ENCODE data around the gene VPS35L.
A peak's percentile ranks its signal among the peaks of the same experiment; 100 is the strongest.
"Not testable (repeated sequence)": the region's sequence is repeated elsewhere in the genome, so short reads cannot be mapped to it uniquely, and the experiment has no call there.

The VPS35L gene

DNA sequence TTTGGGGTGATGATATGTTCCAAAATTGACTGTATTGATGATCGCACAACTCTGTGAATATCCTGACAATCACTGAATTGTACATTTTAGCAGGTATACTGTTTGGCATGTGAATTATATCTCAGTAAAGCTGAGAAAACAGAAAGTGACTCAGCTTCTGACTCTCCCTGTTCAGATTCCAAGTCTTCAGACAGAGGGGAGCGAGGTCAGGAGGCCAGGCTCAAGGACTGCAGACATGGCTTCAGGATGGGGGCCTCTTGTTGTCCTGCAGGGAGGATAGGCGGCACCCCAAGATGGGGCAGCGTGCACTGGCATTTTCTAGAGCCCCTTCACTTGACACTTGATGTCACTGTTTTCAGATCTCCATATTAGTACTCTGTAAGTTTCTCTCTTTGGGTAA lies 116.9 kb downstream of the VPS35L start:
- no peak overlapping the region for H3K4me3 ChIP-seq (ENCODE audit: control insufficient read depth, low read depth, low read length)
- peak; percentile 10 for DNase-seq (ENCODE audit: low read depth)
- no peak for TF ChIP-seq CTCF (conservative IDR thresholded peaks at IDR 0.05; ENCODE audit: control insufficient read depth, insufficient read depth, low read depth, low read length)

DNA sequence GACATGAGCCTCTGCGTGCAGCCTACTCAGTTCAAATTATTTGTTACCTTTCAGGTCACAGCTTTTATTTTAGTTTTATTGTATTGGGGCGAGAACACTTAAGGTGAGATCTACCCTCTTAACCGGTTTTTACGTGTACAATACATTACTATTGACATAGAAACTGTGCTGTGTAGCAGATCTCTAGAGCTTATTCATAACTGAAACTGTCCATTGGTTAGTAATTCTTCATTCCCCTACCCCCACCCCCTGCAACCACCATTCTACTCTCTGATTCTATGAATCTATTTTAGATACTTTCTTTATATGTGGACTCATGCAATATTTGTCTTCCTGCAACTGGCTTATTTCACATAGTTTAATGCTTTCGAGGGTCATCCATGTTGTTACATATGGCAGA lies 119.0 kb downstream of the VPS35L start:
- TF ChIP-seq CTCF (conservative IDR thresholded peaks at IDR 0.05; ENCODE audit: control insufficient read depth, insufficient read depth, low read depth, low read length): no peak
- DNase-seq (ENCODE audit: low read depth): no peak
- H3K4me3 ChIP-seq (ENCODE audit: control insufficient read depth, low read depth, low read length): no peak overlapping the region

DNA sequence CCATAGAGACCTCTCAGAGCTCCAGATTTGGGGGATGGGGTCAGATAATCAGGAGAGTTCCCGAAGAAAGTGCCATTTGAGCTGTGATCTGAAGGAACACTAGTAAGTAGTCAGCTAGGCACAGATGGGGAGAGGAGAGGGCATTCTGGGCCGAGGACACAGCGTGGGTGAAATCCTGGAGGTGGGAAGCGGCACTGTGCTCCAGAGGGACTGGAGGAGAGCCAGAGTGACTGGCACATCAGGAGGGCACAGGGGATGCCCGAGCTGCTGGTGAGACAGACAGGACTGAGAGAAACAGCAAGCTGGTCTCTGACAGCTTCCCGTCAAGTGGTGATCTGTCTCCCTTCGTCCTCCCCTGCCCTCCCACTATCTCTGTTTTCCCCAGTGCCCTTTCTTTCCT lies 121.9 kb downstream of the VPS35L start:
- no peak overlapping the region for H3K4me3 ChIP-seq (ENCODE audit: control insufficient read depth, low read depth, low read length)
- no peak for DNase-seq (ENCODE audit: low read depth)
- no peak for TF ChIP-seq CTCF (conservative IDR thresholded peaks at IDR 0.05; ENCODE audit: control insufficient read depth, insufficient read depth, low read depth, low read length)

GRCh38 chr16:19678804-19679203 lies 123.3 kb downstream of the VPS35L start:
- TF ChIP-seq CTCF (conservative IDR thresholded peaks at IDR 0.05; ENCODE audit: control insufficient read depth, insufficient read depth, low read depth, low read length): no peak
- DNase-seq (ENCODE audit: low read depth): no peak
- H3K4me3 ChIP-seq (ENCODE audit: control insufficient read depth, low read depth, low read length): no peak overlapping the region

DNA sequence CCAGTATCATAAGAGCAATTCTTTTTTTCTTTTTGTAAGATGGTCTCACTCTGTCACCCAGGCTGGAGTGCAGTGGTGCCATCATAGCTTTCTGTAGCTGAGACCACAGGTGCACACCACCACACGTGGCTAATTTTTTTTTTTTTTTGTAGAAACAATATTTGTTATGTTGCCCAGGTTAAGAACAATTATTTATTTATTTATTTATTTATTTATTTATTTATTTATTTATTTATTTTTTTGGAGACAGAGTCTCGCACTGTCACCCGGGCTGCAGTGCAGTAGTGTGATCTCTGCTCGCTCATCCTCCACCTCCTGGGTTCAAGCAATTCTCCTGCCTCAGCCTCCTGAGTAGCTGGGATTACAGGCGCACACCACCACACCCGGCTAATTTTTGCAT lies 123.8 kb downstream of the VPS35L start:
- not testable (repeated sequence) for DNase-seq (ENCODE audit: low read depth); H3K4me3 ChIP-seq (ENCODE audit: control insufficient read depth, low read depth, low read length)

DNA sequence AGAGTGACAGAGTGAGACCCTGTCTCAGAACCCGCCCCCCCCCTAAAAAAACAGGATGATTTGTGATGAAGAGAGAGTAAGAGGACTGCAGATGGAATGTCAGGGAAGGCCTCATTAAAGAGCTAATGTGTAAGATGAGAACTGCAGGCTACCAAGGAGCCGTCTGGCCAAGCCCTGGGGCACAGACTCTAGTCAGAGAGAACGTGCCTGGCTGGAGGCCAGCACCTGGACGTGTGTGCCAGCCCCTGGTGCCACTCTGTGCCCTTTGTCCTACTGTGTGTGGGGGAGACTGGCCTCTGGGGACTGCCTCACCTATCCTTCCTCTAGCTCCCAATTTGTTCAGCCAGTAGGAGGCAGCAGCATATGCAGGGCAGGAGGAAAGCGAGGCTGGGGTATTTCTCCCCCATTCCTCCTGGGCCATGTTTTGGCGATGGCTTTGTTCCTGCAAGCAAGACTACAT lies 125.4 kb downstream of the VPS35L start:
- no peak overlapping the region for H3K4me3 ChIP-seq (ENCODE audit: control insufficient read depth, low read depth, low read length)
- DNase-seq (ENCODE audit: low read depth): no peak
- TF ChIP-seq CTCF (conservative IDR thresholded peaks at IDR 0.05; ENCODE audit: control insufficient read depth, insufficient read depth, low read depth, low read length): peak; percentile 11

DNA sequence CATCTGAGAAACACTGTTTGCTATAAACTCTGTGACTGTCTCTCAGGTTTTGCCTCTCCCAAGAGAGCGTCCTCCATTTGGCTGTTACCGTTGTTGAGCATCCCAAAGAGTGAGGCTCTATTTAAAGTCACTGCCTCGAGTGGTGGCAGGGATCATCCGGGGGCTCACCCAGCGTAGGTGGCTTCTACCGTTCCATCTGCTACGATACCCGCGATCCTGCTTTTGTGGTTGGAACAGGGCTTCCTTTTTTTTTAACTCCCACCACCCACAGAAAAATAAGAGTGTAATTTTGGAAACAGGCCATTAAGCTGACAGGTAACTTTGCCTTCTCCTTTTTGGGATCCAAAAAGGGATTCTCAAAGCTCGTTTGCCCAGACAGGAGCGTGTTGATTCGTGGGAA lies 126.1 kb downstream of the VPS35L start:
- no peak overlapping the region for H3K4me3 ChIP-seq (ENCODE audit: control insufficient read depth, low read depth, low read length)
- TF ChIP-seq CTCF (conservative IDR thresholded peaks at IDR 0.05; ENCODE audit: control insufficient read depth, insufficient read depth, low read depth, low read length): no peak
- no peak for DNase-seq (ENCODE audit: low read depth)
